GM12878 (cell line): Measurements from ENCODE around the gene MAP3K10. TPM values are rescaled to one million over a fixed set of nuclear protein-coding genes. Genes with fewer than 3 reads are reported as not detected.

Experiments used
- ATAC-seq: fragments of 200-7000 bp; cut with Tn5 transposase; 3 replicates; pipeline ENCODE4 v1.9.1; 2020; ENCODE audit warnings: mild to moderate bottlenecking, moderate library complexity
- BruUV-seq: library from RNA; stranded (reverse); fragments of 400-500 nt; replicated peaks from 2 replicates; lab custom pipeline; 2021; lab: Mats Ljungman, UMichigan
- CTCF ChIA-PET: fragments of 300-600 bp; sonication (Branson Sonifier 250); formaldehyde crosslinking; extraction: SDS; loops from one replicate; lab custom pipeline; 2021; ENCODE audit warnings: inconsistent platforms; lab: Yijun Ruan, JAX
- POLR2A ChIA-PET: fragments of 350-600 bp; formaldehyde crosslinking; extraction: SDS; loops from one replicate; lab custom pipeline; 2021; ENCODE audit warnings: inconsistent platforms; lab: Charles Lee
- RAD21 ChIA-PET: fragments of 300-600 bp; sonication (Branson Sonifier 250); formaldehyde crosslinking; loops from one replicate; lab custom pipeline; 2023; ENCODE audit warnings: antibody characterized with exemption; ENCODE audit not compliant: unreplicated experiment; lab: Charles Lee
- SMC1A ChIA-PET: fragments of 300-600 bp; sonication (Branson Sonifier 250); formaldehyde crosslinking; loops from one replicate; lab custom pipeline; 2023; ENCODE audit not compliant: unreplicated experiment, uncharacterized antibody; lab: Charles Lee
- DNase-seq: peaks from one replicate; pipeline ENCODE4 v3.0.0-alpha.2; 2011; ENCODE audit warnings: low read depth, low spot score
- FAIRE-seq: peaks from 3 replicates; lab custom pipeline; 2011; peaks lifted over from hg19 to GRCh38; lab: Jason Lieb, UNC
- H2AFZ ChIP-seq: 2 replicates; pipeline ENCODE4 v1.6.0; 2011; ENCODE audit warnings: low read depth, low read length, control low read depth; ENCODE audit not compliant: control insufficient read depth
- H3K27ac ChIP-seq: 2 replicates; pipeline ENCODE4 v1.5.1; 2011; ENCODE audit warnings: control low read depth; ENCODE audit not compliant: control insufficient read depth, insufficient read depth
- H3K27me3 ChIP-seq, 2 experiments: replicated peaks in 1 of 2; 2 replicates each; pipeline versions ENCODE4 v1.6.0 to v1.6.1; 2011; ENCODE audit warnings: low read length in 1 of 2; ENCODE audit not compliant: control insufficient read depth in 2 of 2, insufficient read depth in 2 of 2
- H3K36me3 ChIP-seq, 2 experiments: 2 replicates each; pipeline ENCODE4 v1.5.1; 2011; ENCODE audit warnings: low read length in 1 of 2; ENCODE audit not compliant: control insufficient read depth in 2 of 2, insufficient read depth in 2 of 2
- H3K4me1 ChIP-seq: 2 replicates; pipeline ENCODE4 v1.6.1; 2011; ENCODE audit warnings: mild to moderate bottlenecking, low read length, moderate library complexity, mixed read lengths; ENCODE audit not compliant: control insufficient read depth, insufficient read depth
- H3K4me2 ChIP-seq: 2 replicates; pipeline ENCODE4 v1.6.0; 2011; ENCODE audit warnings: control low read depth; ENCODE audit not compliant: control insufficient read depth, insufficient read depth
- H3K4me3 ChIP-seq: fragments of 200-600 bp; sonication (generic); 2 replicates; pipeline ENCODE4 v1.5.1; 2016
- H3K79me2 ChIP-seq: 2 replicates; pipeline ENCODE4 v1.6.0; 2011; ENCODE audit warnings: low read length; ENCODE audit not compliant: control insufficient read depth, insufficient read depth
- H3K9ac ChIP-seq: 2 replicates; pipeline ENCODE4 v1.8.0; 2011; ENCODE audit warnings: low read length, control low read depth, mixed read lengths; ENCODE audit not compliant: control insufficient read depth, insufficient read depth
- H3K9me3 ChIP-seq: replicated peaks from 3 replicates; pipeline ENCODE4 v1.5.1; 2011; ENCODE audit warnings: mild to moderate bottlenecking, low read length; ENCODE audit not compliant: control insufficient read depth, insufficient read depth
- H4K20me1 ChIP-seq: 2 replicates; pipeline ENCODE4 v1.6.0; 2011; ENCODE audit not compliant: control insufficient read depth, insufficient read depth
- PAX8 ChIP-seq: fragments of 450-650 bp; IDR thresholded peaks from 2 replicates; pipeline ENCODE4 v1.6.1; 2017; ENCODE audit warnings: mild to moderate bottlenecking, moderate library complexity
- TBL1XR1 ChIP-seq: IDR thresholded peaks from 2 replicates; pipeline ENCODE4 v1.6.1; 2012; ENCODE audit warnings: low read depth, low read length, improper control_type of control experiment
- WGBS: methylation state at CpG from one replicate; pipeline ENCODE4 v1.1.6; 2016; ENCODE audit warnings: low lambda C conversion rate; ENCODE audit not compliant: insufficient replicate concordance, insufficient coverage; ENCODE audit errors: missing lambda C conversion rate; 5-methylcytosine and 5-hydroxymethylcytosine counted together
- in situ Hi-C: fragments of 300-500 bp; cut with MboI; formaldehyde crosslinking; loops from 9 replicates; pipeline ENCODE4 v1.14.3; 2018; ENCODE audit warnings: mixed read lengths
- intact Hi-C: fragments of 100-400 bp; cut with micrococcal nuclease; formaldehyde crosslinking; loops from one replicate; pipeline ENCODE4 v1.14.2; 2022; ENCODE audit not compliant: unreplicated experiment
- polyA plus RNA-seq, 11 experiments: library from polyadenylated mRNA; depleted of rRNA in 4 of 11; unstranded in 6 of 11; stranded (reverse) in 5 of 11; fragments of >200 nt; fragmentation: Nextera tagmentation in 4 of 11; fragmentation: Illumina TruSeq in 1 of 11; extraction: Ambion mirVana in 4 of 11; extraction: Trizol in 1 of 11; gene quantifications; 1 replicate in 1 of 11; 2 replicates in 10 of 11; pipeline versions ENCODE4 v1.2.1 to v1.2.3, GENCODE V29; 2011 to 2016; ENCODE audit warnings: inconsistent platforms in 2 of 11, missing spikeins in 2 of 11, low read depth in 1 of 11
- total RNA-seq, 4 experiments: library from RNA; depleted of rRNA in 3 of 4; stranded (reverse); fragments of >200 nt in 3 of 4; fragmentation: Illumina TruSeq in 1 of 4; extraction: Trizol in 1 of 4; gene quantifications; 2 replicates each; pipeline versions ENCODE4 v1.2.1 to v1.2.3, GENCODE V29; 2013 to 2021
- TF ChIP-seq, protein P1 (sequence below): fragments of 450-650 bp; formaldehyde crosslinking; IDR thresholded peaks from 2 replicates; pipeline ENCODE4 v1.4.0; 2022; ENCODE audit warnings: mild to moderate bottlenecking, moderate library complexity

Gene MAP3K10
- total and polyA plus RNA-seq, 10 of the 15 experiments (the other 5 are each of a cell fraction or from before 2014, with no cell fraction given), result 0.11 to 16.6 (median 2.6) TPM

DNA sequence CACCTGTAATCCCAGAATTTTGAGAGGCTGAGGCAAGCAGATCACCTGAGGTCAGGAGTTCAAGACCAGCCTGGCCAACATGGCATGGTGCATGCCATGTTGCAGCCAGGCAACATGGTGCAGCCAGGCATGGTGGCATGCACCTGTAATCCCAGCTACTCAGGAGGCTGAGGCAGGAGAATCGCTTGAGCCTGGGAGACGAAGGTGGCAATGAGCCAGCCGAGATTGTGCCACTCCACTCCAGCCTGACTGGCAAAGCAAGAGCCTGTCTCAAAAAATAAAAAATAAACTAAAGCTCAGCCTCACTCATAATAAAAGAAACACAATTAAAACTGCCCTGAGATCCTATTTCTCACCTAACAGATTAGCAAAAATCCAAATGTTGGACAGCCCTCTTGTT lies 49.7 kb upstream of the MAP3K10 start:
- no peak for ATAC-seq
- in situ Hi-C loops (loop anchor here (5.0 kb wide), 1 partner anchor 81 kb away; no protein-coding TSS in a partner anchor), intact Hi-C loops (loop anchor here (5.0 kb wide), 1 partner anchor 166 kb away; no protein-coding TSS in a partner anchor)
- ChIA-PET RAD21 (interaction anchor here (1.0 to 3.9 kb wide), 3 partner anchors 23 to 429 kb away, joined by 3 to 55 read pairs (median 7); no protein-coding TSS in a partner anchor), CTCF (interaction anchor here (1.0 to 10.1 kb wide), 9 partner anchors 11 to 493 kb away, joined by 3 to 199 read pairs (median 5); partner anchors contain the start of gene ZNF780B)
- no peak overlapping the region for H3K27ac ChIP-seq
- no peaks in the 10 kb centered on the region for H3K36me3 ChIP-seq
- WGBS, result 32% methylated on average over 3 of the region's 3 CpGs
- DNase-seq, result no peak
- H3K79me2 ChIP-seq, result peaks cover 13% of the 10 kb centered on the region
- peaks cover 30% of the 10 kb centered on the region for H3K4me1 ChIP-seq
- TF ChIP-seq PAX8, result no peak
- TF ChIP-seq, protein P1, sequence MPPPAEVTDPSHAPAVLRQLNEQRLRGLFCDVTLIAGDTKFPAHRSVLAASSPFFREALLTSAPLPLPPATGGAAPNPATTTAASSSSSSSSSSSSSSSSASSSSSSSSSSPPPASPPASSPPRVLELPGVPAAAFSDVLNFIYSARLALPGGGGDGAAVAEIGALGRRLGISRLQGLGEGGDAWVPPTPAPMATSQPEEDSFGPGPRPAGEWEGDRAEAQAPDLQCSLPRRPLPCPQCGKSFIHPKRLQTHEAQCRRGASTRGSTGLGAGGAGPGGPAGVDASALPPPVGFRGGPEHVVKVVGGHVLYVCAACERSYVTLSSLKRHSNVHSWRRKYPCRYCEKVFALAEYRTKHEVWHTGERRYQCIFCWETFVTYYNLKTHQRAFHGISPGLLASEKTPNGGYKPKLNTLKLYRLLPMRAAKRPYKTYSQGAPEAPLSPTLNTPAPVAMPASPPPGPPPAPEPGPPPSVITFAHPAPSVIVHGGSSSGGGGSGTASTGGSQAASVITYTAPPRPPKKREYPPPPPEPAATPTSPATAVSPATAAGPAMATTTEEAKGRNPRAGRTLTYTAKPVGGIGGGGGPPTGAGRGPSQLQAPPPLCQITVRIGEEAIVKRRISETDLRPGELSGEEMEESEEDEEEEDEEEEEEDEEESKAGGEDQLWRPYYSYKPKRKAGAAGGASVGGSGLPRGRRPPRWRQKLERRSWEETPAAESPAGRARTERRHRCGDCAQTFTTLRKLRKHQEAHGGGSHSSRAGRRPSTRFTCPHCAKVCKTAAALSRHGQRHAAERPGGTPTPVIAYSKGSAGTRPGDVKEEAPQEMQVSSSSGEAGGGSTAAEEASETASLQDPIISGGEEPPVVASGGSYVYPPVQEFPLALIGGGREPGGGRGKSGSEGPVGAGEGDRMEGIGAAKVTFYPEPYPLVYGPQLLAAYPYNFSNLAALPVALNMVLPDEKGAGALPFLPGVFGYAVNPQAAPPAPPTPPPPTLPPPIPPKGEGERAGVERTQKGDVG (CRISPR knock-in tag), result no peak
- no peak for TF ChIP-seq TBL1XR1
- TF ChIP-seq, all 136 proteins: peak for 0
- ChIA-PET SMC1A (interaction anchor here (0.5 to 7.1 kb wide), 6 partner anchors 19 to 370 kb away, joined by 3 to 99 read pairs (median 12); no protein-coding TSS in a partner anchor), POLR2A (interaction anchor here (0.6 to 1.2 kb wide), 2 partner anchors 48 to 156 kb away, joined by 3 to 4 read pairs; no protein-coding TSS in a partner anchor)
- H3K4me3 ChIP-seq, result 0 out of 2 replicates have a peak overlapping the region, but pooled peaks have one; percentile 10
- H3K27me3 ChIP-seq, result no peaks in the 10 kb centered on the region
- no TSS peak for BruUV-seq
- H2AFZ ChIP-seq, result no peak overlapping the region
- no peak for FAIRE-seq
- H3K4me2 ChIP-seq, result peak overlapping the region; percentile 63; the same call in 1 of the 2 replicates
- H3K9ac ChIP-seq, result no peak overlapping the region
- H4K20me1 ChIP-seq, result no peaks in the 10 kb centered on the region
- no peaks in the 10 kb centered on the region; the same call in 2 of the 3 replicates for H3K9me3 ChIP-seq
